Left lung (tissue), 10 donors: Measurements from ENCODE around the gene RAB3C. TPM values are rescaled to one million over a fixed set of nuclear protein-coding genes. Genes with fewer than 3 reads are reported as not detected.
A peak's percentile ranks its signal among the peaks of the same experiment; 100 is the strongest.

Experiments used
- ATAC-seq: fragments of 200-7000 bp; cut with Tn5 transposase; one replicate; pipeline ENCODE4 v1.9.1; 2020; ENCODE audit warnings: moderate library complexity
- DNase-seq, 4 donors: peaks; one replicate each; pipeline ENCODE4 v3.0.0-alpha.2; 2013 to 2020
- H3K27ac ChIP-seq, 2 donors: fragments of 200-600 bp; sonication (generic) in 1 of 2; one replicate each; pipeline versions ENCODE4 v1.5.0 to v1.8.0; 2020 to 2021
- H3K27me3 ChIP-seq, 2 donors: fragments of 200-600 bp; sonication (generic) in 1 of 2; one replicate each; pipeline versions ENCODE4 v1.5.0 to v1.8.0; 2020 to 2021
- H3K36me3 ChIP-seq, 2 donors: fragments of 200-600 bp; sonication (generic) in 1 of 2; one replicate each; pipeline versions ENCODE4 v1.5.0 to v1.8.0; 2020 to 2021
- H3K4me1 ChIP-seq, 2 donors: fragments of 200-600 bp; one replicate each; pipeline ENCODE4 v1.8.0; 2021
- H3K4me3 ChIP-seq, 2 donors: fragments of 200-600 bp; sonication (generic) in 1 of 2; one replicate each; pipeline versions ENCODE4 v1.5.0 to v1.8.0; 2020 to 2021; ENCODE audit warnings: mild to moderate bottlenecking in 1 of 2
- H3K9me3 ChIP-seq, 2 donors: fragments of 200-600 bp; sonication (generic) in 1 of 2; one replicate each; pipeline versions ENCODE4 v1.5.0 to v1.8.0; 2020 to 2021
- intact Hi-C, 2 donors: fragments of 100-400 bp; cut with DNase I; formaldehyde crosslinking; loops; one replicate each; pipeline versions ENCODE4 v1.11.2 to v1.14.2; 2022
- polyA plus RNA-seq, 6 donors: library from polyadenylated mRNA; unstranded; fragments of 120-200 nt; gene quantifications; one replicate each; pipeline ENCODE4 v1.2.1, GENCODE V29; 2013; ENCODE audit not compliant: insufficient read length in 6 of 6
- total RNA-seq, 2 donors: library from RNA; stranded (reverse); fragmentation: NEBNext Ultra II Directional; extraction: Animal tissue kit (Norgen Biotek cat#: 25700); gene quantifications; one replicate each; pipeline ENCODE4 v1.2.1, GENCODE V29; 2021
- TF ChIP-seq, protein P1 (sequence below), 2 donors: fragments of 200-600 bp; sonication (generic) in 1 of 2; IDR thresholded peaks; one replicate each; pipeline versions ENCODE4 v1.5.0 to v1.8.0; 2021; ENCODE audit warnings: antibody characterized with exemption in 2 of 2
- donor health status: DM: no; HTN: yes; CAD: no.
- donor health status: DM: no; HTN: no; CAD: no.

The RAB3C gene
- total and polyA plus RNA-seq, 8 donors, result 1.1 to 3.5 (median 1.6) TPM

DNA sequence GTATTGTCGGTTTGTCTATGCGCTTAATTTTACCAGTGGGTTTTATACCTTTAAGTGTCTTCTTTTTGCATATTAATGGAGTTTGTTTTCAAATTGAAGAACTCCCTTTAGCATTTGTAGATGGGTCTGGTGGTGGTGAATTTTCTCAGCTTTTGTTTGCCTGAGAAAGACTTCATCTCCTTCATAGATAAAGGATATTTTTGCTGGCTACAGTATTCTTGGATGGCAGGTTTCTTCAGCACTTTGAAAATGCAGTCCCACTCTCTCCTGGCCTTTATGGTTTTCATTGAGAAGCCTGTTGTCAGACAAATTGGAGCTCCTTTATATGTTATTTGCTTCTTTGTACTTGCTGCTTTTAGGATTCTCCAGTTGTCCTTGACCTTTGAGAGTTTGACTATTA is 142.1 kb downstream of the RAB3C start:
- H3K27ac ChIP-seq, result no peak overlapping the region
- ATAC-seq (no peak), DNase-seq (no peak)
- intact Hi-C loops, result no loop called here
- H3K27me3 ChIP-seq, result no peaks in the 10 kb centered on the region
- no peaks in the 10 kb centered on the region for H3K4me1 ChIP-seq
- TF ChIP-seq, protein P1, sequence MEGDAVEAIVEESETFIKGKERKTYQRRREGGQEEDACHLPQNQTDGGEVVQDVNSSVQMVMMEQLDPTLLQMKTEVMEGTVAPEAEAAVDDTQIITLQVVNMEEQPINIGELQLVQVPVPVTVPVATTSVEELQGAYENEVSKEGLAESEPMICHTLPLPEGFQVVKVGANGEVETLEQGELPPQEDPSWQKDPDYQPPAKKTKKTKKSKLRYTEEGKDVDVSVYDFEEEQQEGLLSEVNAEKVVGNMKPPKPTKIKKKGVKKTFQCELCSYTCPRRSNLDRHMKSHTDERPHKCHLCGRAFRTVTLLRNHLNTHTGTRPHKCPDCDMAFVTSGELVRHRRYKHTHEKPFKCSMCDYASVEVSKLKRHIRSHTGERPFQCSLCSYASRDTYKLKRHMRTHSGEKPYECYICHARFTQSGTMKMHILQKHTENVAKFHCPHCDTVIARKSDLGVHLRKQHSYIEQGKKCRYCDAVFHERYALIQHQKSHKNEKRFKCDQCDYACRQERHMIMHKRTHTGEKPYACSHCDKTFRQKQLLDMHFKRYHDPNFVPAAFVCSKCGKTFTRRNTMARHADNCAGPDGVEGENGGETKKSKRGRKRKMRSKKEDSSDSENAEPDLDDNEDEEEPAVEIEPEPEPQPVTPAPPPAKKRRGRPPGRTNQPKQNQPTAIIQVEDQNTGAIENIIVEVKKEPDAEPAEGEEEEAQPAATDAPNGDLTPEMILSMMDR (IDR thresholded peaks at IDR 0.05), result no peak
- H3K4me3 ChIP-seq, result no peak overlapping the region
- H3K36me3 ChIP-seq, result no peaks in the 10 kb centered on the region
- peaks cover 0 to 9% of the 10 kb centered on the region in 2 donors for H3K9me3 ChIP-seq

DNA sequence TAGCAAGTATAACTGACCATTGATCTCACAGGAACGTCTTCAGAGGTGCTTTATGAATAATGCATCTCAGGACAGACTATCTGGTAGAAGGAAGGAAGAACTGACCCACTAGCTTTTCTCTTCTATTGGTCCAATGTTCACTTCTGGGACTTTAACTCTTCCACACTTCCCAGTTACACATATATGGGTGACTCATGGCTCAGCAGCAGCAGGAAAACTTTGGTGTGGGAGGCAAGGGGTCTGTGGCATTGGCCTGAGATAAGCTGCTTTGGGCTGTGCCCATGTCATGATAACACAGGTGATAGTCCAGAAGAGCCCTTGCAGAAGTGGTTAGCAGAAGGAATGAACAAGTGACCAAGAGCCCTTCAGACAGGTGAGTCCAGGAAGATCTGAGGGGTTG is 148.8 kb downstream of the RAB3C start:
- Histone ChIP-seq H3K9me3 (no peaks in the 10 kb centered on the region), H3K36me3 (no peaks in the 10 kb centered on the region), H3K4me3 (no peak overlapping the region), H3K27me3 (no peaks in the 10 kb centered on the region), H3K4me1 (no peaks in the 10 kb centered on the region), H3K27ac (no peak overlapping the region)
- intact Hi-C loops, result no loop called here
- DNase-seq (no peak), ATAC-seq (no peak)
- TF ChIP-seq, protein P1 (IDR thresholded peaks at IDR 0.05), result no peak

DNA sequence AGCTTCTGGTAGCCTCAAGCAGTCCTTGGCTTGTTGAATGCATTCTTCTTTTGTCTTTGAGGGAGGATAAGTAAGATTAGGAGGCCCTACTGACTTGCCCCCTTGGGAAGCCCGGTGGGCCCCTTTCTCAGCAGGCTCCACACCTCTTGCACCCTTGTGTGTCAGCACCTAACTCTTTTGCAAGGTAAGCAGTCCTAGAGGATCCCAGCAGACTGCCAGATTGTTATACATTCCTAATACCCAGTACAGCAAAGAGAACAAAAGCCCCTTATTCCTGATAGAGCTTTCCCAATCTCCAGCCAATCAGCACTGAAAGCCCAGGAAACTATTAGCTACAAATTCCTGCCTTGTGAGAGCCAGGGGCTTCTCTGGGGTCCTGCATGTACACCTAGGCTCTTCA is 152.8 kb downstream of the RAB3C start:
- H3K27me3 ChIP-seq, result no peaks in the 10 kb centered on the region
- H3K4me1 ChIP-seq, result no peaks in the 10 kb centered on the region
- H3K27ac ChIP-seq, result no peak overlapping the region
- H3K4me3 ChIP-seq, result no peak overlapping the region
- no peak for ATAC-seq
- intact Hi-C loops, result no loop called here
- no peaks in the 10 kb centered on the region for H3K9me3 ChIP-seq
- TF ChIP-seq, protein P1 (IDR thresholded peaks at IDR 0.05), result no peak
- H3K36me3 ChIP-seq, result no peaks in the 10 kb centered on the region
- DNase-seq, result peak in 1 of 4 donors; percentile 37

DNA sequence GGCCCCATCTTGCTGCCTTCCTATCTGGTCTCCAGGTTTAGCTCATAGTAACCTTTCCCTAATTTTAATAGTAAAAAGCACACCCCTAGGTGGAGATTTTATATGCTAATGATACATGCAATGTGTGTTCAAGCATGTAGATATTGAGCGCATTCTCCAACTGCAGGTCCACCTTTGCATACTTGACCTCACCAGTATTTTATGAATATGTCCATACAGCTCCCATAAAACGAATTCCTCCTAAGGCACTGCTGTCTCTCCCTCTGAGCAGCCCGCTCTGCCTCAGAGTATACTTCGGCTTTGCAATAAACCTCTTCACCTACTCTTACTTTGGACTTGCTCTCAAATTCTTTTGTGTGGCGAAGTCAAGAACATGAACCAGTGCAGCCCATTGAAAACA is 153.3 kb downstream of the RAB3C start:
- DNase-seq, result no peak
- no peaks in the 10 kb centered on the region for H3K9me3 ChIP-seq

DNA sequence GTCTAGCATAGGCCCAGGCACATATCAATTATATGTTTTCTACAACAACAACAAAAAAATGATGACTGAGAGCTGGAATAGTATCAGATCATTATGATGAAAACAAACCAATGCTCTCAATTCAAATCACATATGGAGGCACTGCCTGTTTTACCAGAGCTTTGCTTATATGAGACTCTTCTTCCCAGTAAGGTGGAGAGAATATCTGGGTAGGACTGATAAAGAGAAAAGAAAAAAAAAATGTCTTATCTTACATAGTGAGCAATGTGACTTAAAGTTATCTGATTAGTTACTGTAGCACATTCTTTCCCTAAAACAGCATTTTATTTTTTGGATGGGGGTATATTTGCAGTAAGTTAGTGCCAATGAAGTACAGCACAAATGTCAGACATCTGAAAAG is 154.8 kb downstream of the RAB3C start:
- TF ChIP-seq, protein P1 (IDR thresholded peaks at IDR 0.05), result no peak
- Histone ChIP-seq H3K4me3 (no peak overlapping the region), H3K36me3 (no peaks in the 10 kb centered on the region), H3K27me3 (no peaks in the 10 kb centered on the region), H3K4me1 (no peaks in the 10 kb centered on the region), H3K27ac (no peak overlapping the region), H3K9me3 (no peaks in the 10 kb centered on the region)
- DNase-seq, result no peak
- no peak for ATAC-seq
- intact Hi-C loops, result no loop called here

More for the DNA sequence above, 153.3 kb downstream of the RAB3C start:
- Histone ChIP-seq H3K27ac (no peak overlapping the region), H3K4me1 (no peaks in the 10 kb centered on the region), H3K36me3 (no peaks in the 10 kb centered on the region), H3K4me3 (no peak overlapping the region), H3K27me3 (no peaks in the 10 kb centered on the region)
- intact Hi-C loops, result no loop called here
- TF ChIP-seq, protein P1 (IDR thresholded peaks at IDR 0.05), result no peak
- ATAC-seq, result no peak
